Type B pancreatic cell (in vitro differentiated cells): Measurements from ENCODE around the gene PRPSAP1. TPM values are rescaled to one million over a fixed set of nuclear protein-coding genes. Genes with fewer than 3 reads are reported as not detected.
A peak's percentile ranks its signal among the peaks of the same experiment; 100 is the strongest.
"Not testable (repeated sequence)": the region's sequence is repeated elsewhere in the genome, so short reads cannot be mapped to it uniquely, and the experiment has no call there.

ENCODE experiments used
- DNase-seq: peaks from one replicate; pipeline ENCODE4 v3.0.0; 2021; ENCODE audit warnings: mixed read lengths; ENCODE audit not compliant: unreplicated experiment; ENCODE audit errors: extremely low spot score
- H3K27ac Mint-ChIP-seq: 2 replicates; pipeline ENCODE4 v1.8.0; 2021; ENCODE audit warnings: mild to moderate bottlenecking, mixed read lengths
- H3K27me3 Mint-ChIP-seq: 2 replicates; pipeline ENCODE4 v1.8.0; 2021; ENCODE audit warnings: mixed read lengths
- H3K36me3 Mint-ChIP-seq: 2 replicates; pipeline ENCODE4 v1.8.0; 2021; ENCODE audit warnings: mixed read lengths
- H3K4me1 Mint-ChIP-seq: one replicate; pipeline ENCODE4 v1.8.0; 2021; ENCODE audit warnings: mixed read lengths; ENCODE audit not compliant: unreplicated experiment
- H3K4me3 Mint-ChIP-seq: 2 replicates; pipeline ENCODE4 v1.8.0; 2021; ENCODE audit warnings: mild to moderate bottlenecking, mixed read lengths
- H3K9me3 Mint-ChIP-seq: 2 replicates; pipeline ENCODE4 v1.8.0; 2021; ENCODE audit warnings: mixed read lengths
- total RNA-seq: library from RNA; stranded (reverse); gene quantifications from 2 replicates; pipeline ENCODE4 v1.2.1, GENCODE V29; 2021; ENCODE audit warnings: low replicate concordance
- TF ChIP-seq, protein P1 (sequence below): fragments of 200-600 bp; sonication (generic); conservative IDR thresholded peaks from 2 replicates; pipeline ENCODE4 v1.5.0; 2021; ENCODE audit warnings: antibody characterized with exemption, mild to moderate bottlenecking

Gene PRPSAP1
- total RNA-seq, 1 donor from 2014 or later, result 82.0 TPM

DNA sequence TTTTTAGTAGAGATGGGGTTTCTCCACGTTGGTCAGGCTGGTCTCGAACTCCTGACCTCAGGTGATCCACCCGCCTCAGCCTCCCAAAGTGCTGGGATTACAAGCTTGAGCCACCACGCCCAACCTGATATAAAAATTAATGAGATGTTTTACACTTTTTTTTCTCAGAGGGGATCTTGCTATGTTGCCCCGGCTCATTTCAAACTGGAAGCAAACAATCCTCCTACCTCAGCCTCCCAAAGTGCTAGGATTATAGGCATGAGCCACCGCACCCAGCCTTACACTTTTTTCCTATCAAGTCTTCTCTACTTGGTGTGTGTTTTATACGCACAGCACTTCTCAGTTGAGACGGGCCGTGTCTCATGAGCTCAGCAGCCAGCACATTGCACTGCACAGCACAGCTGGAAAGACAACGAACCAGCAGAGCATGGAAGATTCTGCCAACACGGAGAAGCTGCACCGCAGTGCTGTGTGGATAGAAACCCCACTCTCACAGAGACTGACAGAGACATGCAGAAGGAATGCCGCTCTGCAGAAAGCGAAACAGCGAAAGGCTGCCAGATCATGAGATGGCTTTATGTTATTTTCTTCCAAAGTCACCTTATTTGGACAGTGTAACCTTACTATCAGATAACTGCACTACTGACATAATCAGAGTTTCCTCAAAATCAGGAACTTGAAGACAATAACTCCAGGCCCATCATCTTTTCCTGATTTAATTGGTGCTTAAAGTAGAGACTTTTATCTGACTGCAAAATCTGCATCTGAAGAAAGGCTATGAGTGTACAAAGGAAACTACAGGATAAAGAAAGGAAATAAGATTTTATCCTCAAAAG lies 39.1 kb downstream of the PRPSAP1 start:
- Mint-ChIP-seq H3K27me3 (no peaks in the 10 kb centered on the region), H3K4me3 (no peak overlapping the region), H3K36me3 (peaks cover 15% of the 10 kb centered on the region), H3K4me1 (peaks cover 17% of the 10 kb centered on the region), H3K27ac (peak overlapping the region; percentile 66), H3K9me3 (no peaks in the 10 kb centered on the region)
- TF ChIP-seq, protein P1, sequence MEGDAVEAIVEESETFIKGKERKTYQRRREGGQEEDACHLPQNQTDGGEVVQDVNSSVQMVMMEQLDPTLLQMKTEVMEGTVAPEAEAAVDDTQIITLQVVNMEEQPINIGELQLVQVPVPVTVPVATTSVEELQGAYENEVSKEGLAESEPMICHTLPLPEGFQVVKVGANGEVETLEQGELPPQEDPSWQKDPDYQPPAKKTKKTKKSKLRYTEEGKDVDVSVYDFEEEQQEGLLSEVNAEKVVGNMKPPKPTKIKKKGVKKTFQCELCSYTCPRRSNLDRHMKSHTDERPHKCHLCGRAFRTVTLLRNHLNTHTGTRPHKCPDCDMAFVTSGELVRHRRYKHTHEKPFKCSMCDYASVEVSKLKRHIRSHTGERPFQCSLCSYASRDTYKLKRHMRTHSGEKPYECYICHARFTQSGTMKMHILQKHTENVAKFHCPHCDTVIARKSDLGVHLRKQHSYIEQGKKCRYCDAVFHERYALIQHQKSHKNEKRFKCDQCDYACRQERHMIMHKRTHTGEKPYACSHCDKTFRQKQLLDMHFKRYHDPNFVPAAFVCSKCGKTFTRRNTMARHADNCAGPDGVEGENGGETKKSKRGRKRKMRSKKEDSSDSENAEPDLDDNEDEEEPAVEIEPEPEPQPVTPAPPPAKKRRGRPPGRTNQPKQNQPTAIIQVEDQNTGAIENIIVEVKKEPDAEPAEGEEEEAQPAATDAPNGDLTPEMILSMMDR, result no peak
- DNase-seq, result no peak

DNA sequence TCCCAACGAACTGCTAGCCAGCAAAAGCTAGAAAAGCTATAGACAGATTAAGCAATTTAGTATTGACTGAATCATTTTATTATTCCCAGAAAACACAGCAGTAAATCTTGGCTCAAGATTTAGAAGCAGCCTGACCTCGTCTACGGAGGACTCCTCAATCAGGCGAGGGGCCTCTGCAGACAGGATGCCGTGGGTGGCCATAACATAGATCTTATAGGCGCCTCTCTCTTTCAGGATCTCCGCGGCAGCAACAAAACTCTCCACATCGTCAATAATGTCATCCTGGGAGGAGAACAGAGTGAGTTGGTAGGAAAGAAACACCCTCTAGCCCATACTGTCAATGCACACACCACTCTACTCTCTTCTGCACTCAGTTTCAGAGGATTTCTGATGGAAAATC lies 41.0 kb downstream of the PRPSAP1 start:
- no peak overlapping the region for H3K4me3 Mint-ChIP-seq
- H3K27me3 Mint-ChIP-seq, result no peaks in the 10 kb centered on the region
- TF ChIP-seq, protein P1, result no peak
- no peak for DNase-seq
- no peak overlapping the region for H3K27ac Mint-ChIP-seq
- peaks cover 20% of the 10 kb centered on the region for H3K36me3 Mint-ChIP-seq
- H3K4me1 Mint-ChIP-seq, result peaks cover 17% of the 10 kb centered on the region
- H3K9me3 Mint-ChIP-seq, result no peaks in the 10 kb centered on the region

DNA sequence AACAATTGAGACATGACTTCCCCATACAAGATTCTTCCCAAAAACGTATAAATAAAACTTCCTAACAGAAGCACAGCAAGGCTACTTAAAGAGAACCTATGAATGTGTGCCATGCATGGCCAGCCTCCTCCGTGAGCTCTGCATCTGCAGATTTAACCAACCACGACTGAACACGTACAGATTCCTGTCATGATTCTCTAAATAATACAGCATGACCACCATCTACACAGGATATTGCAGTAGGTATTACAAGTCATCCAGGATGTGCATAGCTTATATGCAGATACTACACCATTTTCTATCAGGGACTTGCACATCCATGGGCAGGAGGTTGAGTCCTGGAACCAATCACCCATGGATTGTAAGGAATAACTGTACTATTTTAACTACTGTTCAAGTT lies 44.3 kb downstream of the PRPSAP1 start:
- DNase-seq, result no peak
- peaks cover 14% of the 10 kb centered on the region for H3K36me3 Mint-ChIP-seq
- H3K27ac Mint-ChIP-seq, result no peak overlapping the region
- no peaks in the 10 kb centered on the region for H3K9me3 Mint-ChIP-seq
- TF ChIP-seq, protein P1, result no peak
- no peak overlapping the region for H3K4me3 Mint-ChIP-seq
- no peaks in the 10 kb centered on the region for H3K27me3 Mint-ChIP-seq
- H3K4me1 Mint-ChIP-seq, result peaks cover under 1% of the 10 kb centered on the region

DNA sequence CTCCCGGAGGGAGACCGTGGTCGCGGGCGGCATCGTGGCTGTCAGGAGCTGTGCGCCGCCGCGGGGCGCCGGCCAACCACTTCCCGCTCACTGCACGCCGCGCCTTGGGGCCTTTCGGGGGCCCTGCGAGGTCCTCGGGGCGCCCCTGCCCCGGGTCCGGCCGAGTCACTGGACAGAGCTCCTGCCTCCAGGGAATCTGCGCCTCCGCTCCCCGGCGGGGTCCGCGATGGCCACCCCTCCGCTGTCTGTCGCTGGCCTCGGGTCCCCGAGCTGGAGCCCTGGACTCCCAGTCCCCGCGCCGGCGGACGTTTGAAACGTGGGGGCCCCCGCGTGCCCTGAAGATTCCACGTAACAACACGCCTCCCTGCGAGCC lies 45.8 kb downstream of the PRPSAP1 start, which contains the start of gene QRICH2:
Gene QRICH2, minus strand, starts transcription at position 311 of the 373 bp plus-strand sequence. Its CDS starts 278 bp downstream, at position 33.
- Mint-ChIP-seq H3K27ac (no peak within 1 kb of the TSS), H3K27me3 (no peaks in the 10 kb centered on the region), H3K9me3 (no peaks in the 10 kb centered on the region), H3K4me3 (no peak within 1 kb of the TSS), H3K36me3 (peaks cover 14% of the 10 kb centered on the region), H3K4me1 (peaks cover 4% of the 10 kb centered on the region)
- DNase-seq, result no peak
- TF ChIP-seq, protein P1, result no peak

DNA sequence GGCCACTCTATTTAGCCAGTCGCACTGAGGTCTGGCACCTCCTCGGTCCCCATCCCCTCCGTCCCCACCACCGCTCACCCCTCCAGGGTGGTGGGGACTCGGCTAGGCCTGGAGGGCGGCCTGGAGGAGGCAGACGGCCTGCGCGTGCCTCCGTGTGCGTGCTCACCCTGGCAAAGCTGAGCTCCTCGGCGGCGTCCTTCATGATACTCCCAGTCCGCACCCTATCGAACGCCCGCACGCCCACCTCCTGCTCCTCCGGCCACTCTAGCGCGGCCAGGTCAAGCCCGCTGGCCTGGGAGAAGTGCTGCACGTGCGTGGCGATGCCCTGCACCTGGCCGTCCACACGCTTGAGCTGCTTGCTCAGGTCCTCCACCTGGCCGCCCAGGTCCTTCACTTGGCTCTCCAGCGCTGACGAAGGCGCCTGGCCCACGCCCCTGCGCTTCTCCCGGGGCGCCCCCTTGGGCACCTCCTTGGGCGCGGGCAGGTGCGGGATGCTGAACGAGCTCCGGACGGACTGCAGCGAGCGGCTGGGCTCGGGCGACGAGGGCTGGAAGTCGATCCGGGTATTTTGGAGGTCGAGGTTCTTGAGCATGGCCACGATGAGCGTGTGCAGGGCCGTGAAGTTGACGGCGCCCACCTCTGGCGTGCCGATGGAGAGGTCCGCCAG lies 46.3 kb downstream of the PRPSAP1 start:
- H3K27ac Mint-ChIP-seq, result no peak overlapping the region
- H3K4me3 Mint-ChIP-seq, result no peak overlapping the region
- no peaks in the 10 kb centered on the region for H3K9me3 Mint-ChIP-seq
- H3K27me3 Mint-ChIP-seq, result no peaks in the 10 kb centered on the region
- TF ChIP-seq, protein P1, result no peak
- peaks cover 4% of the 10 kb centered on the region for H3K4me1 Mint-ChIP-seq
- no peak for DNase-seq
- H3K36me3 Mint-ChIP-seq, result peaks cover 14% of the 10 kb centered on the region

DNA sequence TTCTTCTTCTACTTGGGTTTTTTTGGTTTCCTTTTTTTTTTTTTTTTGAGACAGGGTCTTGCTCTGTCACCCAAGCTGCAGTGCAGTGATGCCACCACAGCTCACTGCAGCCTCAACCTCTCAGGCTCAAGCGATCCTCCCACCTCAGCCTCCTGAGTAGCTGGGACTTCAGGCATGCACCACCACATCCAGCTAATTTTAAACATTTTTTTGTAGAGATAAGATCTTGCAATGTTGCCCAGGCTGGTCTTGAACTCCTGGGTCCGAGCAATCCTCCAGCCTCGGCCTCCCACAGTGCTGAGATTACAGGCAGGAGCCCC lies 48.6 kb downstream of the PRPSAP1 start:
- H3K4me3 Mint-ChIP-seq, H3K27me3 Mint-ChIP-seq, H3K4me1 Mint-ChIP-seq, DNase-seq, H3K9me3 Mint-ChIP-seq, H3K27ac Mint-ChIP-seq, H3K36me3 Mint-ChIP-seq: not testable (repeated sequence)
